ENCODE results near the gene CEND1.

Gene CEND1

GRCh38 chr11:794766-795633 lies 5.1 kb upstream of the CEND1 start:
- no peak for DNase-seq

- no peak for DNase-seq
Measured at GRCh38 chr11:794013-794765, 4.3 kb upstream of the CEND1 start.

- no peak for DNase-seq
Measured at GRCh38 chr11:793556-793955, 3.7 kb upstream of the CEND1 start.

- no peak for DNase-seq
Measured at GRCh38 chr11:792873-793272, 3.0 kb upstream of the CEND1 start.

DNA sequence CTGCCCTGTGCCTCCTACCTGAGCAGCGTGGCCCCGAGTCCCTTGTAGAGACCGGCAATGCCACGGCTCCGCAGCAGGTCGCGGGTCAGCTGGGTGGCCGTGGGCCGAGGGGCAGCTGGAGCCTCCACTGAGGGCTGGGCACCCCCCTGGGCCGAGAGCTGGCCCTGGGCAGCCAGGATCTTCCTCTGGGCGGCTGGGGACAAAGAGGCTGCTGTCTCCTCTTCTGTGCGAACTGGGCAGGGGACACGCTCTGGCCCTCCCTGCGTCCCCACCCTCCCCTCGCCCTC lies 2.6 kb upstream of the CEND1 start:
- no peak for DNase-seq

DNA sequence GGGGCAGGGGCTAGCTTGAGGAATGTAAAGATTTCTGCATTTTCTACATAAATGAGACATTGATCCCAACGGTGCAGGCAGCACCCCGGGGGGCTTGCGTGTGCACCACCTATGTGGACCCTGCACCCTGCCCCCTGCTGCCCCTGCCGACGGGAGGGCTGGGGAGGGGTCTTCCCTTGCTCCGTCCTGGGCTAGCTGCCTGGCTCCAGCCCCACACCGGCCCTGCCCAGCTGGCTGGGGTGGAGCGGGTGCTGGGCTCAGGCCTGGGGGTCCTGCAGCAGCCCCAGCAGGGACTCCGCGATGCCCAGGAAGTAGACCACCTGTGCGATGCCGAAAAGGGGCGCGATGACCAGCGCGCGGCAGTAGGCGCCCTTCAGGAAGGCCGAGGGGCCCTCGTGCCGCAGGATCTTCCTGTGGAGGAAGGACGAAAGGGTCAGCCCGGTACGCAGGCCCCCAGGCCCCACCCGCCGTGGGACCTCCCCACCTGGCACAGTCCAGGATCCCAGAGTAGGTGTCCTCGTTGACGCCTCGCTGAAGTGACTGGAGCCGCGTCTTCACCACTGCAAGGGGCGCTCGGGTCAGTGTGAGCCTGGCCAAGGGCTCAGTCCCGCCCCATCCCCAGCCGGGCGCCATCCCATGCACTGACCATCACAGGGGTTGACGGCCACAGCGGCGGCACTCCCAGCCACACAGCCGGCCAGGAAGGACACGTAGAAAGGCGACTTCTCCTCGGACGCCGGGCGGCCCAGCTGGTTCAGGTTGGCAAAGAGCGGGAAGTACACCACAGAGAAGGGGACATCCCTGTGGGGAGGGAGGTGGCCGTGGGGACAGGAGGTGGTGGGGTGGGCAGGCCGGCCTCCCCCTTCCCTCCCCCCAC lies 2.0 kb upstream of the CEND1 start:
- DNase-seq, result no peak

- no peak for DNase-seq
Measured at GRCh38 chr11:790721-791564, 1.1 kb upstream of the CEND1 start.

DNA sequence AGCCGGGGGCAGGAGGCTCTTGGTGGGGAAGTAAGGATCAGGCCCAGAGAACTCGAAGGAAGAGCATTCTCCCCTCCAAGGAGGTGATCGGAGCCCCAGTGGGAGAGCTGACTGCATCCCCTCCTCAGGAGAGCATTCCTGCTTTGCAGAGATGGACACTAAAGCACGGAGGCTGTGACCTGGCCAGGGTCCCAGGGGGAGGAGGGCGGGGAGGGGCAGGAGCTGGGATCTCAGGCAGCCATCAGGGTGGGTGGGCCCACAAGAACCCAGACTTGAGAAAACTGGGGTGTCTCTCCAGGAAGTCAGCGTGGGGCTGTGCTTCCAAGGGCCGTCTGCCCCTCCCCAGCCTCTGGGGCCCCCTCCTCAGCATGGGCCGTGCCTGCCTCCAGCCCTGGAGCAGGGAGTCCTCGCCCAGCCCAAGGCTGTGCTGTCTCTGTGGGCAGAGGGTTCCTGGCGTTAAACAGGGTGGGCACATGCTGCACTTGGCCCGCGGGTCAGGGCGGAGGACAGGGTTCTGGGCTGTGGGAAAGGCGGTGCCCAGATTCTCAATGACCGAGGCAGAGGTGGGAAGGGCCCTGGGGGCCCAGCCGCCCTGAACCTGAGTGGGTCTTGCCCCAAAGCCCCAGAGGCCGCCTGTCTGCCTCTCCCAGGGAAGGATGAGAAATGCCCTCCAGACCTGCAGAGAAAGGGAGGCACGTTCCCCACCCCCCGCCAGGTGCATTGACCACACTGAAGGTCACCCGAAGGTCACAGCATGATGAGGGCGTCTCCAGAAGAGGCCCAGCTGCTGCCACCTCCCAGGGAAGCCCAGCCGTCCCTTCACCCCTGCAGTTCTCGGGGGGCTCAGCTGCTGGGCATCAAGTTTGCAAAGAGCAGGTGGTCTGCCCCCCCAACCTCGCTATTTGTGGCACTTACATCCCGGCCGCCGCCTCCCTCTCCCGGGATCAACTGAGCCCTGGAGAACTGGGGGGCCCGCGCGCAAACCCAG lies 643 bp downstream of the CEND1 start:
- no peak for DNase-seq

DNA sequence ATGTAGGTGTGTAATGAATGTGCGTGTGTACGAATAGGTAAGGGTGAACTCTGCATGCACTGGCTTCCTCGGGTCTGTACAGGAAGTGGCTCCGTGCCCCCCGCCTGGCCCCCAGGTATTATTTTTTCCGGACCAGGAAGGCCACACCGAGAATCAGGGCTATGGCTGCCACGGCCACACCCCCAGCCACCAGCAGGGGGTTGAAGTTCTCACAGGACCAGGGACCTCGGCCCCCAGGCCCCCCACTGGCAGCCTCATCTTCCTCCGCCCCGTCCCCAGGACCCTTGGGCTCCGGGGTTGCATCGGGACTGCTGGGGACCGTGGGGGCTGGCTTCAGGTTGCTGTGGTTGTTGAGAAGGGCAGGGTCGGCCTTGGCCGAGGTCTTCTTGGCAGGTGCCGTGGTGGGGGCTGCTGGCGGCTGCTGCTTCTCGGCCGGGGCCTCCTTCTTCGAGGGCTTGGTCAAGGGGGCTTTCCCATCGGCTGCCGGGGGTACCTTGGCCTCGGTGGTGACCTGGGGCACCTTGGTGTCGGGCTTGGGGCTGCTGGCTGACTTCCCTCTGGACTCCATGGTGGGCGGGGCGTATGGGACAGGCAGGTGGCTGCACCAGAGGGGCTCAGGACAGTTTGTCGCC lies 1.8 kb downstream of the CEND1 start:
- DNase-seq, result no peak

DNA sequence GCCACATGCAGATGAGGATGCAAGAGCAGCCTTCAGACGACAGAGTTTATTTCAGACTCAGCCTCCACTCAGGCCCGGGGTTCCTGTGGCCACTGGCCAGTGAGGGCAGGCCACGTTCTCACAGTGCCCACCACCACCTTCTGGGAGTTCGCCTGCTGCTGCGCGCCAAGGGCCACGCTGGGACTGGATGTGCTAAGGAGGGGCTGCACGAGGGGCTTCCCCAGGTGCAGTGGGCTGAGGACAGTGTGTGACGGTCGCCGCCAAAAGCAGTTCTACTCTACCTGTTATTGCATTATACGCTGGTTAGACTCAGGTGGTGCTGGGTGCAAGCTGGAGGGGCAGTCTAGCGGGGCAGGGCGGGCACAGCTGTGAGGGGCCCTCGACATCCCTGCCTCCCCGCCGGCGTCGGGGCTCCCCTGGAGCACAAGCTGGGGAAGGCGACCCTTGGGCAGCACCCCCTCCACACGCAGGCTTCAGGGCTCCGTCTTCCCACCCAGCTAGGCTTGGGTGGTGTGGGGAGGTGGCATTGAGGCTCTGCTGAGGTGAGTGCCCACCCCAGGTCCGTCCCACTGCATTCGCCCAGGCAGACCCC lies 2.7 kb downstream of the CEND1 start:
- DNase-seq, result no peak

DNA sequence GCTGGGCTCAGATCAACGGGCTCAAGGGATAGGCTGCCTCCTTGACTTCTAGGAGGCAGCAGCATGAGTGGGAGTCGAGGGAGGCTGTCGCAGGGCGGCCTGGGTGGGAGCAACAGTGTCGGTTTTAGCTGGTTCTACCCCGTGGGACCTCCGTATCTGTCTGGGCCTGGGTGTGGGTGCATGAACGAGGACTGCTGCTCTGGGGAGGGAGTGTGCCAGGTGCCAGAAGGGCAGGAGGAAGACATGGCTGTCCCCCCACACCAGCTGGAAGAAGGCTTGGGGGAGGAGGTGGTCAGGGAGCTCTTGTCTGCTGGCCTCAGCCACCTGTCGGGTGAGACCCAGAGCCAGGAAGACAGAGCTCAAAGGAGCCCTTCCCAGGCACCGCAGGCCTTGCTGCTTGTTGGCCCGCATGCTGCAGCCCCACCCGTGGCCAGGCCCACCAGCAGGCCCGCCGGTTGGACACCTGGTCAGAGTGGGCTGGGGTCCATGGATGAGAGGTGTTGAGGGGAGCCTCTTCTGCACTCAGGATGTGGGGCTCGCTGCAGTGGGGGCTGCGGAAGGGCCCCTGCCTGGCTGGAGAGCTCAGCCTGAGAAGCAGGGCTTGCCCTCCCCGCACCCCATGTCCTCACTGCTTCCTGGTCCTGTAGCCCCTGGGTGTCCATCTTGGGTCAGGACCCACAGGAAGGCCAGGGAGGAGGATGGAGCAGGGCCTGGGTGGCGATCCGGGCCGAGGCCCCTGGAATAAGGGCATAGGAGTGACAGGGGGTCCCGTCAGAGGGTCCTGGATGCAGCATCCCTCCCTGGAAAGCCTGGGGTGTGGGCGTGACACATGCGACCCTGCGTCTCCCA lies 3.4 kb downstream of the CEND1 start:
- no peak for DNase-seq

DNA sequence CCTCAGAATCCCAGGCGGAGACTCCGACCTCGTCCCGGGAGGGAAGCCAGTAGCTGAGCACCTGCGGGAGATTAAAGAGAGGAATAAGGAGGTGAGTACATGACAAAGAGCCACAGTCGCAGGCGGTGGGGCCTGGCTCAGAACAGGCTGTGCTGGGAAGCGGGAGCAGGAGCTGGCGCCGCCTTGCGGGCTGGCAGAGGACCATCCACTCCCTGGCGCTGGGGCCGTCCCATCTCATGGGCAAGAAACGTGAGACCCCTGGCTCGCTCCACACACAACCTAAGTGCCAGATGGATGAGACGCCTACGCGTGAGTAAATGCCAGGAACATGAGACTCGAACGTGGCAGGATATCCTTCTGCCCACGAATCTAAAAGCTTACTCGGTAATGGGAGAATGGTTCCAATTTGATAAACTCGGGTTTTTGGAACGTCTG lies 6.3 kb downstream of the CEND1 start:
- DNase-seq, result no peak

GRCh38 chr11:782264-783174 lies 7.4 kb downstream of the CEND1 start:
- DNase-seq, result no peak

DNA sequence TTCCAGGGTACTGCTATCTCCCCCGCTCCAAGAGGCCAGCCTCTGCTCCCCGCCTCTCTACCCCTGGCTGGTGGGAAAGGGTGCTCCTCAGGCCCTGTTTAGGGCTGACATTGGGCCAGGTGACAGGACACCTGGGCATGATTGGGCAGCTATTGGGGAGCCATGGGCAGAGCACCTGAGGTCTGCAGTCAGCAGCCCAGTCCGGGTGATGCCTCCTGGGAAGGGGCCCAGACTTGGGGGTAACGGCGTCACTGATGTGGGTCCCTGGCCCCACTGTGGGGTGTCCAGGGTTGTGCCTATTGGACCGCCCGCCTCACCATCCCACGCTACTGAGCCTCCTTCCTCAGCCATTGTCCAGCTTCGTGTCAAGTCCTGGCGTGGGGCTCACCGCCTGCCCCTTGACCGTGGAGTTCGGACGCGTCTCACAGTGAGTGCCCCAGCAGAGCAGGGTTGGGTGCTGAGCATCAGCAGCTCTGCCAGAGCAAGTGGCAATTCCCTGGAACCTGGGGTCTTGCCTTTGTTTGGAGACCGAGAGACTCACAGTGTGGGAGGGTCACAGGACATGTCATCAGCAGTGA lies 9.8 kb downstream of the CEND1 start:
- DNase-seq, result no peak

DNA sequence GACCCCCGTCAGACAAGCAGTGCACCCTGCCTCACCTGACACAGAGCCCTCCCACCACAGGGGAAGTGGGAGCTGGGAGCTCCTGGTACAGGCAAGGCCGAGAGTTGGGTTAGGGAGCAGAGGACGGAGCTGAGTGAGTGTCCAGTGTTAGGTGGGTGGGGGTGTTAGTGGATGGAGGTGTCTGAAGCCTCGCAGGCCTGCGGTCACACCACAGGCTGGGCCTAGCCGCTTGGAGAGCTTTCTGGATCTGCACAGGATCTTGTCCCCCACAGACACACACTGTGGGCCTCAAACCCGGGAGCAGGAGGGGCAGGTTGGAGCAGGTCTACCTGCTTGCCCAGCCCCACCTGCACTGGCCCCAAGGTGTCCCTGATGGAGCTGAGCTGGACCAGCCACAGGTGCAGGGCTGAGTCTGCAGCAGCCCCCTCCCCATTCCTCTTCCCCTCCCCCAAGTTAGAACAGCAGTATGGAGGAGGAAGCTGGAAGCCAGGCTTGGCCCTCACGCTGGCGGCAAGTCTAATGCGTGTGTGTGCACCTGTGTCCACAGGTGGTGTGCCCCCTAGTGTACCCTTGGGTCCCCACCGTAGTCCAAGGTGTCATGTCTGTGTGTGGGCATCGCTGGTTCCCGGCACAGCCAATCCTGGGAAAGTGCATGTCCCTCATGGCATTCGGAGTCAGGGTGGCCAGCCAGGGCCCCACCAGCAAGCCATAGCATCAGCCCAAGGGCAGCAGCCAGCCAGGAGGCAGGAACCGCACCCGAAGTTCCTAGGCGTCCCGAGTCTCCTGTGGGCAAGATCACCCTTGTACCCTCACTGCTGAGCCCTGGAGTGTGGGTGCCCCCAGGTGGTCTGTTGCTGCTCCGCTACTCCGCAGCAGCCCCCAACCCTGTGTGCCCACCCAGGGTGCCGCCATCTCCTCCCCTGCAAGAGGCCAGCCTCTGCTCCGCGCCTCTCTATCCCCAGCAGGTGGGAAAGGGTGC lies 10.6 kb downstream of the CEND1 start:
- no peak for DNase-seq

Data from activated gamma-delta T cell (primary cell).